Loucy (cell line): ENCODE measurements around the gene PGM2.
A peak's percentile ranks its signal among the peaks of the same experiment; 100 is the strongest.

ENCODE experiments used
- H2AFZ ChIP-seq: fragments of 200-600 bp; sonication (generic); 2 replicates; pipeline ENCODE4 v1.6.0; 2016; ENCODE audit warnings: antibody characterized with exemption, mild to moderate bottlenecking, low read length, moderate library complexity
- H3F3A ChIP-seq: fragments of 200-600 bp; 2 replicates; pipeline ENCODE4 v1.6.0; 2016; ENCODE audit warnings: antibody characterized with exemption, low read depth, mild to moderate bottlenecking
- H3K27me3 ChIP-seq: fragments of 200-600 bp; sonication (generic); 2 replicates; pipeline ENCODE4 v1.6.1; 2014; ENCODE audit warnings: low read length, mild to moderate bottlenecking; ENCODE audit not compliant: insufficient read depth, poor library complexity, severe bottlenecking
- H3K36me3 ChIP-seq: fragments of 200-600 bp; sonication (generic); 2 replicates; pipeline ENCODE4 v1.6.1; 2016; ENCODE audit warnings: low read length; ENCODE audit not compliant: insufficient read depth
- H3K4me1 ChIP-seq: fragments of 200-600 bp; sonication (generic); 2 replicates; pipeline ENCODE4 v1.5.1; 2014; ENCODE audit warnings: low read length, mild to moderate bottlenecking; ENCODE audit not compliant: insufficient read depth, poor library complexity, severe bottlenecking
- H3K4me2 ChIP-seq: fragments of 200-600 bp; sonication (generic); 2 replicates; pipeline ENCODE4 v1.6.0; 2014; ENCODE audit warnings: antibody characterized with exemption, low read length, low read depth, mild to moderate bottlenecking; ENCODE audit not compliant: poor library complexity, severe bottlenecking
- H3K4me3 ChIP-seq: fragments of 200-600 bp; sonication (generic); 2 replicates; pipeline ENCODE4 v1.5.1; 2014; ENCODE audit warnings: low read length, mild to moderate bottlenecking, mixed read lengths; ENCODE audit not compliant: poor library complexity, severe bottlenecking
- H3K79me2 ChIP-seq: fragments of 200-600 bp; sonication (generic); 2 replicates; pipeline ENCODE4 v1.6.1; 2014; ENCODE audit warnings: low read length; ENCODE audit not compliant: insufficient read depth
- H3K9ac ChIP-seq: fragments of 200-600 bp; sonication (generic); 2 replicates; pipeline ENCODE4 v1.6.0; 2014; ENCODE audit warnings: mild to moderate bottlenecking, low read depth, low read length, moderate library complexity; ENCODE audit not compliant: poor library complexity, severe bottlenecking
- H3K9me2 ChIP-seq: fragments of 200-600 bp; sonication (generic); replicated peaks from 2 replicates; pipeline ENCODE4 v1.6.1; 2016; ENCODE audit warnings: low read depth, low read length, mixed read lengths
- H3K9me3 ChIP-seq: fragments of 200-600 bp; sonication (generic); 2 replicates; pipeline ENCODE4 v1.6.1; 2014; ENCODE audit warnings: mild to moderate bottlenecking, antibody characterized with exemption, low read length, low read depth; ENCODE audit not compliant: insufficient read depth
- H4K20me1 ChIP-seq: fragments of 200-600 bp; sonication (generic); 2 replicates; pipeline ENCODE4 v1.6.0; 2014; ENCODE audit warnings: antibody characterized with exemption, low read length, mild to moderate bottlenecking; ENCODE audit not compliant: insufficient read depth, poor library complexity, severe bottlenecking
- EZH2phosphoT487 ChIP-seq: fragments of 200-600 bp; IDR thresholded peaks from 2 replicates; pipeline ENCODE4 v1.6.1; 2018; ENCODE audit warnings: antibody characterized with exemption, mild to moderate bottlenecking, moderate library complexity, borderline replicate concordance
- TF ChIP-seq, protein P1 (sequence below): fragments of 200-600 bp; sonication (generic); conservative IDR thresholded peaks from 2 replicates; pipeline ENCODE4 v1.5.1; 2014; ENCODE audit warnings: mild to moderate bottlenecking, antibody characterized with exemption, low read length

The PGM2 gene

GRCh38 chr4:37815591-37815990, 10.9 kb upstream of the PGM2 start:
- Histone ChIP-seq H3K4me3 (peak overlapping the region; percentile 23), H3K79me2 (no peaks in the 10 kb centered on the region), H3F3A (no peaks in the 10 kb centered on the region), H3K4me1 (peaks cover 19% of the 10 kb centered on the region), H3K27me3 (no peaks in the 10 kb centered on the region), H3K4me2 (peak overlapping the region; percentile 49), H2AFZ (no peak overlapping the region), H3K9me2 (no peaks in the 10 kb centered on the region), H4K20me1 (no peaks in the 10 kb centered on the region), H3K9me3 (no peaks in the 10 kb centered on the region; the same call in 1 of the 2 replicates), H3K36me3 (no peaks in the 10 kb centered on the region), H3K9ac (no peak overlapping the region)
- no peak for TF ChIP-seq EZH2phosphoT487
- TF ChIP-seq, protein P1, sequence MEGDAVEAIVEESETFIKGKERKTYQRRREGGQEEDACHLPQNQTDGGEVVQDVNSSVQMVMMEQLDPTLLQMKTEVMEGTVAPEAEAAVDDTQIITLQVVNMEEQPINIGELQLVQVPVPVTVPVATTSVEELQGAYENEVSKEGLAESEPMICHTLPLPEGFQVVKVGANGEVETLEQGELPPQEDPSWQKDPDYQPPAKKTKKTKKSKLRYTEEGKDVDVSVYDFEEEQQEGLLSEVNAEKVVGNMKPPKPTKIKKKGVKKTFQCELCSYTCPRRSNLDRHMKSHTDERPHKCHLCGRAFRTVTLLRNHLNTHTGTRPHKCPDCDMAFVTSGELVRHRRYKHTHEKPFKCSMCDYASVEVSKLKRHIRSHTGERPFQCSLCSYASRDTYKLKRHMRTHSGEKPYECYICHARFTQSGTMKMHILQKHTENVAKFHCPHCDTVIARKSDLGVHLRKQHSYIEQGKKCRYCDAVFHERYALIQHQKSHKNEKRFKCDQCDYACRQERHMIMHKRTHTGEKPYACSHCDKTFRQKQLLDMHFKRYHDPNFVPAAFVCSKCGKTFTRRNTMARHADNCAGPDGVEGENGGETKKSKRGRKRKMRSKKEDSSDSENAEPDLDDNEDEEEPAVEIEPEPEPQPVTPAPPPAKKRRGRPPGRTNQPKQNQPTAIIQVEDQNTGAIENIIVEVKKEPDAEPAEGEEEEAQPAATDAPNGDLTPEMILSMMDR, result no peak

GRCh38 chr4:37816006-37816405, 10.5 kb upstream of the PGM2 start:
- Histone ChIP-seq H3F3A (no peaks in the 10 kb centered on the region), H3K27me3 (no peaks in the 10 kb centered on the region), H3K9me2 (no peaks in the 10 kb centered on the region), H3K79me2 (no peaks in the 10 kb centered on the region), H4K20me1 (no peaks in the 10 kb centered on the region), H2AFZ (no peak overlapping the region), H3K4me1 (peaks cover 19% of the 10 kb centered on the region), H3K4me3 (peak overlapping the region; percentile 23), H3K4me2 (peak overlapping the region; percentile 49), H3K9ac (no peak overlapping the region), H3K9me3 (no peaks in the 10 kb centered on the region; the same call in 1 of the 2 replicates), H3K36me3 (no peaks in the 10 kb centered on the region)
- TF ChIP-seq EZH2phosphoT487, result no peak
- TF ChIP-seq, protein P1, result no peak

DNA sequence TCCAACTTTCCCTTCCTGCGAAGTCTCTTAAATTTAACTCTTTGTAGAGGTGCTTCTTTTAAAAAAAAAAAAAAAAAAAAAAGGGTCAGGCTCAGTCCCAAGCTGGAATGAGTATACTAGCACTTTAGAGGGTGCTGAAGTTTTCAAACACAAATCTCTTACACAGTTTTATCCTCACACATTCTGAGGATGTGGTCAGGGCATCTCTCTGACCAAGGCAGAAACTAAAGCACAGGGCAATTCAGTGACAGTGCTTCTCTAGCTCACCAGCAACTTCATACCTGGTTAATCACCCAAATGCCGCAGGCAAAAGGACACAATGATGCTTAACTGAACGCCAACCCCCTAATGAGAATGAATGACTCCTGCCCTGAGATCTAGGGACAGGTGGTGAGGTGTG, 9.8 kb upstream of the PGM2 start:
- Histone ChIP-seq H3K4me1 (peaks cover 19% of the 10 kb centered on the region), H4K20me1 (no peaks in the 10 kb centered on the region), H3F3A (no peaks in the 10 kb centered on the region), H3K9me2 (no peaks in the 10 kb centered on the region), H3K36me3 (no peaks in the 10 kb centered on the region), H3K4me3 (peak overlapping the region; percentile 14), H3K4me2 (peak overlapping the region; percentile 49), H2AFZ (no peak overlapping the region), H3K79me2 (no peaks in the 10 kb centered on the region), H3K9me3 (no peaks in the 10 kb centered on the region; the same call in 1 of the 2 replicates), H3K9ac (no peak overlapping the region), H3K27me3 (no peaks in the 10 kb centered on the region)
- TF ChIP-seq, protein P1, result no peak
- no peak for TF ChIP-seq EZH2phosphoT487
